ENCODE results near the gene LRRN4. TPM values are rescaled to one million over a fixed set of nuclear protein-coding genes. Genes with fewer than 3 reads are reported as not detected.

The LRRN4 gene
- total RNA-seq, 1 experiment from 2014 or later: 0.10 TPM

DNA sequence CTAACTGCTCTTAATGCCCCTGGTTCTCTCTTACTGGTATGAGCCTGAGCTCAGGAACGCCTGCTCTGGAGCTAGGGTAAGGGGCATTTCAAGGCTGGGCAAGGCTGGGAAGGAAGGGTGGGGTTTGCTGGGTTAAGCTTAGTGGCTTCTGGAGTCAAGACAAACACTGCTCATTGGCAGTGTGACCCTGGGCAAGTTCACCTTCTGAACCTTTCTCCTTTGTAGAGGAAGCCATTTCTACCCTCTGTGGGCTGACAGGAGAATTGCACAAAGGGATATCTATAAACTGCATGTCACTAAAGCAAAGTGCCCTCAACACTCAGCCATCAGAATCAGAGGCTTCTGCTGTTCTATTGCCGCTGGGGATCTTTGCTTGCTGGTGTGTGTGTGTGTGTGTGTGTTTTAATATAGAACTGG, 20.3 kb upstream of the LRRN4 start:
- H4K20me1 ChIP-seq (ENCODE audit: insufficient read depth): no peaks in the 10 kb centered on the region
- no peaks in the 10 kb centered on the region for H3K9me3 ChIP-seq (ENCODE audit: control insufficient read depth in 1 of 2, insufficient read depth in 1 of 2, low read depth in 1 of 2, low read length in 2 of 2)
- no TSS peak for BruUV-seq (replicated peaks)
- ChIA-PET RAD21 (ENCODE audit: low non-redundant PET in 1 of 2, low total read pairs in 2 of 2, uncharacterized antibody in 2 of 2, unreplicated experiment in 2 of 2) (interaction anchor here in 1 of 2 experiments (0.7 kb wide), 1 partner anchor 34 kb away, joined by 3 read pairs; no protein-coding TSS in a partner anchor), CTCF (interaction anchor here (1.4 kb wide), 1 partner anchor 545 kb away, joined by 6 read pairs; no protein-coding TSS in a partner anchor), POLR2A (no interaction called here)
- H3K4me1 ChIP-seq (ENCODE audit: control insufficient read depth in 1 of 2, insufficient read depth in 2 of 2, low read length in 2 of 2): no peaks in the 10 kb centered on the region
- H3K9ac ChIP-seq (ENCODE audit: low read length): no peak overlapping the region
- peaks cover 10 to 20% of the 10 kb centered on the region in 2 experiments; a peak in 3 of 4 replicates for H3K36me3 ChIP-seq (ENCODE audit: control insufficient read depth in 1 of 2, insufficient read depth in 2 of 2, low read length in 2 of 2)
- no peak overlapping the region for H3K27ac ChIP-seq (ENCODE audit: low read depth, low read length)
- no peak for DNase-seq (ENCODE audit: low read depth, low spot score)
- no peaks in the 10 kb centered on the region for H3K79me2 ChIP-seq (ENCODE audit: insufficient read depth, low read length)
- no peaks in the 10 kb centered on the region for H3K27me3 ChIP-seq (ENCODE audit: insufficient read depth, low read length)
- TF ChIP-seq SIN3A (IDR thresholded peaks at IDR 0.05; ENCODE audit: low read depth) (no peak), RAD21 (IDR thresholded peaks at IDR 0.05; ENCODE audit: low read depth) (peak; percentile 8; the same call in 1 of the 2 replicates)
- peak; percentile 73 for ATAC-seq
- intact Hi-C loops (cut with micrococcal nuclease): no loop called here
- no peaks in the 10 kb centered on the region for H3K9me2 ChIP-seq (ENCODE audit: insufficient read depth)
- H3K4me2 ChIP-seq (ENCODE audit: low read length): no peak overlapping the region
- no peak overlapping the region for H3K4me3 ChIP-seq (replicated peaks in 1 of 2; ENCODE audit: low read depth in 1 of 2, low read length in 2 of 2)
- no peak overlapping the region for H2AFZ ChIP-seq (ENCODE audit: low read depth, low read length, poor library complexity, severe bottlenecking)

GRCh38 chr20:6070829-6071695, 17.2 kb upstream of the LRRN4 start:
- Histone ChIP-seq H3K27ac (ENCODE audit: low read depth, low read length) (no peak overlapping the region), H3K36me3 (ENCODE audit: control insufficient read depth in 1 of 2, insufficient read depth in 2 of 2, low read length in 2 of 2) (peaks cover 1 to 4% of the 10 kb centered on the region in 2 experiments; a peak in 2 of 4 replicates), H2AFZ (ENCODE audit: low read depth, low read length, poor library complexity, severe bottlenecking) (no peak overlapping the region), H3K4me3 (replicated peaks in 1 of 2; ENCODE audit: low read depth in 1 of 2, low read length in 2 of 2) (no peak overlapping the region), H3K27me3 (ENCODE audit: insufficient read depth, low read length) (no peaks in the 10 kb centered on the region), H3K9me2 (ENCODE audit: insufficient read depth) (no peaks in the 10 kb centered on the region), H3K9ac (ENCODE audit: low read length) (no peak overlapping the region), H3K4me1 (ENCODE audit: control insufficient read depth in 1 of 2, insufficient read depth in 2 of 2, low read length in 2 of 2) (no peaks in the 10 kb centered on the region), H3K79me2 (ENCODE audit: insufficient read depth, low read length) (no peaks in the 10 kb centered on the region), H4K20me1 (ENCODE audit: insufficient read depth) (no peaks in the 10 kb centered on the region), H3K9me3 (ENCODE audit: control insufficient read depth in 1 of 2, insufficient read depth in 1 of 2, low read depth in 1 of 2, low read length in 2 of 2) (no peaks in the 10 kb centered on the region), H3K4me2 (ENCODE audit: low read length) (no peak overlapping the region)
- ATAC-seq (no peak), DNase-seq (ENCODE audit: low read depth, low spot score) (no peak)
- ChIA-PET RAD21 (ENCODE audit: low non-redundant PET in 1 of 2, low total read pairs in 2 of 2, uncharacterized antibody in 2 of 2, unreplicated experiment in 2 of 2) (no interaction called here), CTCF (no interaction called here), POLR2A (no interaction called here)
- intact Hi-C loops (cut with micrococcal nuclease): no loop called here
- BruUV-seq (replicated peaks): no TSS peak
- TF ChIP-seq YY1 (IDR thresholded peaks at IDR 0.05; ENCODE audit: extremely low read depth, insufficient replicate concordance, low read depth, low read length): no peak
- no peak for TF ChIP-seq CEBPB (IDR thresholded peaks at IDR 0.05; ENCODE audit: low read depth)
- TF ChIP-seq SIN3A (IDR thresholded peaks at IDR 0.05; ENCODE audit: low read depth): no peak
- no peak for TF ChIP-seq FOSL1 (IDR thresholded peaks at IDR 0.05; ENCODE audit: low read depth)
- no peak for TF ChIP-seq CBX3 (IDR thresholded peaks at IDR 0.05; ENCODE audit: low read depth)
- TF ChIP-seq EZH2 (IDR thresholded peaks at IDR 0.05): no peak
- TF ChIP-seq RAD21 (IDR thresholded peaks at IDR 0.05; ENCODE audit: low read depth): no peak
- TF ChIP-seq, protein P1, sequence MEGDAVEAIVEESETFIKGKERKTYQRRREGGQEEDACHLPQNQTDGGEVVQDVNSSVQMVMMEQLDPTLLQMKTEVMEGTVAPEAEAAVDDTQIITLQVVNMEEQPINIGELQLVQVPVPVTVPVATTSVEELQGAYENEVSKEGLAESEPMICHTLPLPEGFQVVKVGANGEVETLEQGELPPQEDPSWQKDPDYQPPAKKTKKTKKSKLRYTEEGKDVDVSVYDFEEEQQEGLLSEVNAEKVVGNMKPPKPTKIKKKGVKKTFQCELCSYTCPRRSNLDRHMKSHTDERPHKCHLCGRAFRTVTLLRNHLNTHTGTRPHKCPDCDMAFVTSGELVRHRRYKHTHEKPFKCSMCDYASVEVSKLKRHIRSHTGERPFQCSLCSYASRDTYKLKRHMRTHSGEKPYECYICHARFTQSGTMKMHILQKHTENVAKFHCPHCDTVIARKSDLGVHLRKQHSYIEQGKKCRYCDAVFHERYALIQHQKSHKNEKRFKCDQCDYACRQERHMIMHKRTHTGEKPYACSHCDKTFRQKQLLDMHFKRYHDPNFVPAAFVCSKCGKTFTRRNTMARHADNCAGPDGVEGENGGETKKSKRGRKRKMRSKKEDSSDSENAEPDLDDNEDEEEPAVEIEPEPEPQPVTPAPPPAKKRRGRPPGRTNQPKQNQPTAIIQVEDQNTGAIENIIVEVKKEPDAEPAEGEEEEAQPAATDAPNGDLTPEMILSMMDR (IDR thresholded peaks at IDR 0.05 in 2 of 3, conservative IDR thresholded peaks at IDR 0.05 in 1 of 3; ENCODE audit: borderline replicate concordance in 1 of 3, insufficient read depth in 1 of 3, low read depth in 2 of 3, low read length in 2 of 3): no peak
- no peak for TF ChIP-seq ELF1 (IDR thresholded peaks at IDR 0.05; ENCODE audit: borderline replicate concordance, low read depth)
- TF ChIP-seq EZH2phosphoT487 (IDR thresholded peaks at IDR 0.05; ENCODE audit: borderline replicate concordance): no peak
- no peak for TF ChIP-seq SP1 (IDR thresholded peaks at IDR 0.05; ENCODE audit: low read depth)
- TF ChIP-seq, protein P2, sequence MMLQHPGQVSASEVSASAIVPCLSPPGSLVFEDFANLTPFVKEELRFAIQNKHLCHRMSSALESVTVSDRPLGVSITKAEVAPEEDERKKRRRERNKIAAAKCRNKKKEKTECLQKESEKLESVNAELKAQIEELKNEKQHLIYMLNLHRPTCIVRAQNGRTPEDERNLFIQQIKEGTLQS (IDR thresholded peaks at IDR 0.05): no peak
- TF ChIP-seq TCF7L2 (IDR thresholded peaks at IDR 0.05; ENCODE audit: borderline replicate concordance, extremely low read depth, insufficient read depth, insufficient read length): no peak
- TF ChIP-seq, protein P3, sequence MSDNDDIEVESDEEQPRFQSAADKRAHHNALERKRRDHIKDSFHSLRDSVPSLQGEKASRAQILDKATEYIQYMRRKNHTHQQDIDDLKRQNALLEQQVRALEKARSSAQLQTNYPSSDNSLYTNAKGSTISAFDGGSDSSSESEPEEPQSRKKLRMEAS (IDR thresholded peaks at IDR 0.05): no peak
- no peak for TF ChIP-seq SRF (IDR thresholded peaks at IDR 0.05; ENCODE audit: low read depth)

All from HCT116 (cell line).